GM21619 (cell line): ENCODE measurements around the gene COL15A1.

Experiments used
- ATAC-seq: cut with Tn5 transposase; IDR thresholded peaks from one replicate; pipeline ENCODE4 v1.9.1; 2021; ENCODE audit not compliant: unreplicated experiment

Gene COL15A1

DNA sequence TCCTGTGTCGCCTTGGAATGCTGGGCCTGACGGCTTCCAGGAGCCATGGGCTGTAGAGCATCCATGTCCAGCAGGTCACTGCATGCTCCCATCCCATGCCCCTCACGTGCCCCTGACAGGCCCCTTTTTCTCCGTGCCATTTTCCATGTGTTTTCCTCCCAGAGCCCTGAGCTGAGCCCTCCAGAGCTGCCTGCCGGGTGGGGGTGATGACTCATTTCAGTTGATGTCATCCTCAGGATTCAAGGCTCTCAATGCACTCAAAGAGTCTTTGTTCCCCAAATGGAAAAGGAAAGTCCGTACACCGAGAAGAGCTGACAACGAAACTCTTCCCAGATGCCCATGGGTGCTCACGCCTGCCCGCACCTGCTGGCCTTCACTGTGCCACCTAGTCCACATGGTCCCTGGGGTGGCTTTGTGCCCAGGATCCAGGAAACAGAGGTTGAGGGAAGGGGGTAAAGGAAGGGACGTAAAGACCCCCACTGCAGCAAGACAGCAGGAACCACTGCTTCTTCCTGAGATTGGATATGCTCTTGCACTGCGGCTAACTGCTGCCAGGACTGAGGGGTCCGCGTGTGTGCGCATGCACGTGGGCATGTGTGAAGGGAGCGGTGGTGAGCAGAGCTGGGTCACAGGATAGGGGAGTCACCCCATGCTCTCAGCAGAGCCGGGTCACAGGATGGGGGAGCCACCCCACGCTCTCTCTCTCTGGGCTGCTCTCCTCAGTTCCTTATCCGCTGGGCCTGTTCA lies 27.6 kb downstream of the COL15A1 start:
- ATAC-seq = no peak

GRCh38 chr9:98971915-98972223 lies 28.2 kb downstream of the COL15A1 start:
- ATAC-seq = no peak

DNA sequence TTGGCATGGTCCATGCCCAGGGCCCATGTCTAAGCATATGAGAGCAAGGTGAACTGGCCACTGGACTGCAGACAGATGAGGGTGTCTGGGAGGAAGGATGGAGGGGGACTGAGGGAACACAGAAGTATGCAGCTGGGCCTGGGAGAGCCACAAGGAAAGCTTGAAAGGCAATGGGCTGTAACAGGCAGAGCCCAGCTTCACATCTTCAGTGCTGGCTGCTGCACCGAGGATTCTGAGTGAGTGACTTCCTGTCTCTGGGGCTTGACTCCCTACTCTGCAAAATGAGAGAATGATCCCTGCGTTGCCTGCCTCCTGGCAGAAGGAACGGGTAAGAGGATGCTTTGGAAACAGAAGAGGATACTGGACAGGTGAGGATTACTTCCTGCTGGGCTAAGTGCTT lies 29.0 kb downstream of the COL15A1 start:
- no peak for ATAC-seq

DNA sequence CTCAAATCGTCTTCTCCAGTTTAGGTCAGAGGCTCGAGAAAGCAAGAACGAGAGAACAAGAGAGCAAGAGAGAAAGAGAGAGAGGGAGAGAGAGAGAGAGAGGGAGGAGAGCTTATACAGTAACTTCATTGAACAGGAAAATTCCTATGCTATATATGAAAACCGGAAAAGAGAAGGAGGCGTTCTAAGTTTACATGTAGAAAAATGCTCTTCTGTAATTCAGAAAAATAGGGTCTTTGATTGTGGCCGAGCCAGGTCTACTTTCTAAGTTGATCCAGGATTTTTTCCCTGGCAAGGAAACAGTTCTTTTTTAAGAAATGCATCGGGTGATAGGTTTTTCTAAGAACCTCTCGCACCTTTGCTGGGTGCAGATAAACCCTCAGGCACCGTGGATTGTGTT lies 29.5 kb downstream of the COL15A1 start:
- no peak for ATAC-seq

- ATAC-seq = no peak
Measured at GRCh38 chr9:98973576-98973975, 29.9 kb downstream of the COL15A1 start.

- no peak for ATAC-seq
Measured at GRCh38 chr9:98974106-98974505, 30.4 kb downstream of the COL15A1 start.

GRCh38 chr9:98974554-98974953 lies 30.8 kb downstream of the COL15A1 start:
- ATAC-seq = no peak

GRCh38 chr9:98974994-98975712 lies 31.4 kb downstream of the COL15A1 start:
- peak; percentile 93 for ATAC-seq

- ATAC-seq = no peak
Measured at GRCh38 chr9:98975838-98976237, 32.1 kb downstream of the COL15A1 start.

DNA sequence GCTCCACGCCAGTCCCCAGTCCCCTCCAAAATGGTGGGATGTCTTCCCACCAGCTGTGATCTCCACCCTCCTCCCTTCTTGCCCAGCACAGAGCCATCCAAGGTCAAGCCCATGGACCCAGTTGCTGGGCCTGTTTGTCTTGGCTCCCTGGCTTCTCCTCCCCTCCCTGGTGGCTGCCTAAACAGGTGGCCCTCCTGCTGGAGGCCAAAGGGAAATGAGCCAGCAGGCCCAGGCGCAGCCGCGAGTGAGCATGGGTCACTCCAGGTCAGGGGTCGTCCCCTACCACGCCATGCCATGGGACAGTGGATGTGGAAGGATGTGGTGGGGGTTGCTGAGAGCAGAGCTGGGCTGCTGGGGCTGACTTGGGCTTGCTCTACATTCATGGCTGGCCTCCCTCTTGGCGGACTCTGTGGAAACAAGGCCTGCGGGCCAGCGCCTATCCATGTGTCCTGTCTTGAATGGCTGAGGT lies 33.6 kb downstream of the COL15A1 start:
- ATAC-seq = no peak

DNA sequence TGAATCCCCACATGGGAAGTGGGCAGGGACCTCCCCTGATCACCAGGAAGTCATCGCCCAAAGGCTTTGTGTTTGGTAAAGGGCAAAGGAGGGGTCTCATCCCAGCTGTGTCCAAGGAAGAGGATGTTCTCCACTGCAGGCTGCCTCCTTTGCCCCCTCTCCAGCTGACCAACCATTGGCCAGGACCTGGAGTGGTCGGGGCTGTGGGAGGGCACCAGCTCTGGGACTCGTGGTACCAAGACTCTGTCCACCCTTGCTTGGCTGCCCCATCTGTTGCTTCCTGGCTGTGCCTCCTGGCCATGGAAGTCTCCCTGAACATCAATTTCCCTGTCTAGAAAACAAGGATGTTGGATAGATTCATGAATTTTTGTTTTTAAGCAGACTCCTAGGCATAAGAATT lies 34.1 kb downstream of the COL15A1 start:
- no peak for ATAC-seq

GRCh38 chr9:98978231-98978681 lies 34.5 kb downstream of the COL15A1 start:
- no peak for ATAC-seq

- no peak for ATAC-seq
Measured at GRCh38 chr9:98980291-98980690, 36.6 kb downstream of the COL15A1 start.

DNA sequence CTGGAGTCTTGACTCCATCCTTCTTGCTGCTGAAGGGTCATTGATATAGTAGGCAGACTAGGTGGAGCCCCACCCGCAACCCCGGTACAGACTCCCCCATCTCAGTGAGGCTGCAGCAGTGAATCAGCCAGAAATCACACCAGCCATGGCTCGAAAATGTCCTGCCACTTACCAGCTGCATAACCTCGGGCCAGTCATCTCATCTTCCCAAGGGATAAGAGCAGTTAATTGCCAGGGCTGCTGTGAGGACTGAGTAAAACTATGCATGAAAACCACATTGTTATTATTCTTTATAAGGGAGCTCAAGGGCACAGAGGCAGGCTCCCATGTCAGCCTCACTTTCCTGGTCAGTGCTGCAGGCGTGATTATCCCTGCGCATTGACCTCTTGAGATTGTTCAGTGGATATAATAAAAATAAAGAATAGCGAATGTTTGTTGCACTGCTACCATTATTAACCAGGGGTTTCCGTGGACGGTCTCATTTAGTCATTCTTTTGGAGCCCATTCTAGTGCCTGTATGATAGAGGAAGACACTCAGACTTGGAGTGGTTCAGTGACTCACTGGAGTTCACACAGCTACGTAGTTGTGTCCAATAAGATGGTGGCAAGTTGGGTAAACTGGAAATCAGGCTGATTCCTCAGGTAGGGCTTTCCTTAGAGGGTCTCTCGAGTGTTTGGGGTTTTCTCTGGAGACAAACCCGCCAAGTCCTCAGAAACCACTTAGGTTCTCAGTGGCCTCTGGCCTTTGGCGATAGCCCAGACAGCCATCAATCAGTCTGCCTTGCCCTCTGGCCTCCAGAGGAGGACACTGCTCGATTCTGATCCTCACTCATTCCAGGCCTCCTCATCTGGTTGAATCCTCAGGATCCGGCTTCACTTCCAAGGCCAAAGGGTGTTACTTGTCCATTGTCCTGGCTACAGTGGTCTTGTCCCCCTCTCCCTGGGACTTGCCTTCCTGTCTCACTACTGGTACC lies 39.9 kb downstream of the COL15A1 start:
- no peak for ATAC-seq

DNA sequence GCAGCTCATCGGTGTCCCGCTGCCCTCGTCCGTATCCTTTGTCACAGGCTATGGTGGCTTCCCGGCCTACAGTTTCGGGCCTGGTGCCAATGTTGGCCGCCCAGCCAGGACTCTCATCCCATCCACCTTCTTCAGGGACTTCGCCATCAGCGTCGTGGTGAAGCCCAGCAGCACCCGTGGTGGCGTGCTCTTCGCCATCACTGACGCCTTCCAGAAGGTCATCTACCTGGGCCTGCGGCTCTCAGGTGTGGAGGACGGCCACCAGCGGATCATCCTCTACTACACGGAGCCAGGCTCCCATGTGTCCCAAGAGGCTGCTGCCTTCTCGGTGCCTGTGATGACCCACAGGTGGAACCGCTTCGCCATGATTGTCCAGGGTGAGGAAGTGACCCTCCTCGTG lies 41.9 kb downstream of the COL15A1 start:
- no peak for ATAC-seq

DNA sequence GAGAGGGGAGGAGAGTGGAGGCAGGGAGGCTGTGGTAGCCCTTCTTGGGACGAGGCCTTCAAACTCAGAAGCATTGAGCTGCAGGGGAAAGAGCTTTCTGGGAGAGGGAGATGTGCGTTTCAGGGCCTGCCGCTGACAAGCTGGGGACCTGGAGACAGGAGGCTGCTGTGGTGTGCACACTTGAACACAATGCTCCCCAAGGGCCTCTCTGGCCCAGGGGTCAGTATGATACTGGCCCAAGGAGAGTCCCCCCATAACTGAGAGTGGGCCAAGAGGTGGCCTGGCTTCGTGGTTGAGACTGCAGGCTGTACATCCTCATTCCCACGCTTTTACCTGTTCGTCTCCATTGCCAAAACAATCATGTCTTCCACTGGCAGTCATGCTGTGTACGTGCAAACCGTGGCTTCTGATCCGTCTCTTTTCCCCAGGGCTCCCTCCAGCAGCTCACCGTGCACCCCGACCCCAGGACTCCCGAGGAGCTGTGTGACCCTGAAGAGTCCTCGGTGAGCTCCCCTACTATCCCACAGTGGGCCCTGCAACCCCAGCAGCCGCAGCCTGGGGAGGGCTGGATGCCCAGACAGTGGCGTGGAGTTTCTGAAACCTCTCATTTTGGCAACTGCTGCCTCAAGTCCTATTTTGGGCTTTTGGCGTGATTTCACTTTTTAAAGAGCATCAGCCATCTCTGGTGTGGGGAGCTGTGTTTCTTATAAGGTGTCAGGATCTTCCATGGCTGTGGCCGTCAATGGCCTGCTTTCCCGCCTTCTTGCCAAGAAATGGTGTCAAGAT lies 43.4 kb downstream of the COL15A1 start:
- ATAC-seq = no peak

DNA sequence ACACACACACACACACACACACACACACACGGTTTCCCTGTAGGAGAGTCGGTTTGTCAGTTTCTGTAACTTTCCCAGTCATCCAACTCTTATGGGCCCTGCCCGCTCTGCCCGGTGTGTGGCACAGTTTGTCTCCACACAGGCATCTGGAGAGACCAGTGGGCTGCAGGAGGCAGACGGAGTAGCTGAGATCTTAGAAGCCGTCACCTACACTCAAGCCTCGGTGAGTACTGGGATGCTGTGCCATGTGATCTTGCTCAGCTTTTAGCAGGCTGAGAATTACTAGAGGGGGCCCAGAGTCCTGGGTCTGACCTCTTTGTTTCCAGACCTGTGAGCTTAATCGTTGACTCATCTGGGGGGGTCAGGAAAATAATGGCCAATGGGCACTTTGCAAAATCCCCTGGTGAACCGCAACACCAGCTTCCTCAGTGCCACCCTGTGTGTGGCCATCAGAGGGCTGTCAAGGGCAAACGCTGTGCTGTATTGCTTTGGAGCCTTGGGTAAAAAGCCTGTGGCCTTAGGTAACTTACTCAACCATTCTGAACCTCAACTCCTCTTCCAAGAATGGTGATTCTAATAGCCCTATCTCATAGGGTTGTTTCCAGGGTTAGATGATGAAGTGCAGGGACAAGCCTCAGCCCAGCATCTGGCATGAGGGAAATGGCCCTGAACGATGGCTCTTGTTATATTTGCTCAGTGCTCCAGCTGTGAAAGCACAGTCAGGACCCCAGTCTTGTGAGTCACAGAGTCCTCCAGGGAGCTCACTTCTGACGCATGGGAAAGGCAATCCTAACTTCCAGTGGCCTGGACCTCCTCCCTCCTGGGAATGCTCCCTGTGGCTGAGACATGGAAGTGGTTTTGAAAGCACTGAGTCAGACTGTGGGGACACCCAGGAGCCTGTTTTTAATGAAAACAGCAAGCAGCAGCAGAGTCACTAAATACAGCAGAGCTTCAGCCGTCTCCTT lies 45.6 kb downstream of the COL15A1 start:
- ATAC-seq = no peak

GRCh38 chr9:98990181-98990870 lies 46.6 kb downstream of the COL15A1 start:
- ATAC-seq = no peak
